HG03575 (cell line): ENCODE measurements around the gene ACYP1.

Experiments
- ATAC-seq: cut with Tn5 transposase; IDR thresholded peaks from one replicate; pipeline ENCODE4 v1.9.1; 2021; ENCODE audit not compliant: unreplicated experiment, insufficient number of reproducible peaks, low FRiP score; ENCODE audit errors: extremely low read depth

ACYP1 gene

DNA sequence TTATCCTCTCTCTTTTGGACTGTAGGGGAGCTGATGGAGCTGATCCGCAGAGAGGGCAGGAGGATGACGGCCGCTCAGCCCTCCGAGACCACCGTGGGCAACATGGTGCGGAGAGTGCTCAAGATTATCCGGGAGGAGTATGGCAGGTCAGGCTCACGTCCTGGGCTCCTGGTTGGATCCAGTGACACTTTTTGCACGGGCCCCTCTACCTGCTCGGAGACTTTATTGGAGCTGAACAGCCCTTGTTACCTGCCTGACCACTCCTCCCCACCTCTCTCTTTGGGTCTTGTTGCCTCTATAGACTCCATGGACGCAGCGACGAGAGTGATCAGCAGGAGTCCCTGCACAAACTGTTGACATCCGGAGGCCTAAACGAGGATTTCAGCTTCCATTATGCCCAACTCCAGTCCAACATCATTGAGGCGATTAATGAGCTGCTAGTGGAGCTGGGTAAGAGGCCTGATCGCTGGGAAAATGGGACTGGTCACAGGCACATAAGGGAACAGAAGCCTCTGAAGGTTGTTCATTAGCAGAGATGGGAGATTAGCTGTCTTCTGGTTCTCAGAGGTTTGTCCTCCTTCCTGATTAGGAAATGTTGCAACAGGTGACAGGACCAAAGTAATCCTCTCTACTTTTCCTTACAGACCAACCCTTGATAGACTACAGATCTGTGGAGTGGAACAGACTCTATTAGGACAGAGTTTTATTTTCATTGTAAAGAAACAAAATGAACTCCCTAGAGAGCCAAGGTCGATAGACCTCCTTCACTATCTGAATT, 60.4 kb downstream of the ACYP1 start:
- ATAC-seq = no peak
